Measurements from ENCODE around the gene RAB19.

The RAB19 gene, protein sequence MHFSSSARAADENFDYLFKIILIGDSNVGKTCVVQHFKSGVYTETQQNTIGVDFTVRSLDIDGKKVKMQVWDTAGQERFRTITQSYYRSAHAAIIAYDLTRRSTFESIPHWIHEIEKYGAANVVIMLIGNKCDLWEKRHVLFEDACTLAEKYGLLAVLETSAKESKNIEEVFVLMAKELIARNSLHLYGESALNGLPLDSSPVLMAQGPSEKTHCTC

DNA sequence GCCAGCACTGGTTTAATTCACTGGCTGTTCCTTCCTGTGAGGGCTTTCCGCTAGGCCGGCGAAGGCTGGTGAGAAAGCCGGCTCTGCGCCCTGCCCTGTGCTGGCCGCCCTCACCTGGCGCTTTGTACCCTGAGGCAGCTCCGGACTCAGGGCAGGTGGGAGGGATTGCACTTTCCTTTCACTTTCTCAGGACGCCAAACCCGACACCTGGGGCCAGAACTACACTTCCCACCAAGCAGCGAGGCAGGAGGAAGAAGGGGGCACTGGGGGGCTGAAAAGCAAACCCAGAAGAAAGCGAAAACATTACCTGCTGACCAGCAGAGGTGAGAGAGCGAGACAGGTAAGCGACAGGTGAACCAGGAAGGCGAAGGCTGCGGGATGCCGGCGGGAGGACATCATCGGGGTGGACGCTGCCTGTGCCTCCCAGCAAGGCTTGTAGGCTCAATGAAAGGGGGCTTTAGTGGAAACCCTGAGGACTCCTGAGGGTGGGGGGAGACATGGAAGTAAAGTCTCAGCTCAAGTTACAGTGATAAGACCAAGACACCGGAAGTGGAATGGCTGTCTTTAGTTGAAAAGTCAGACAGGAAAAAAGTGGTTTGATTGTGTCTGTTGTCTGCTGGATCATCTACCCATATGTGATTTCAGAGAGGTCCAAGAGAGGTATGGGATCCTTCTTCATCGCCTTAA is at the start of gene RAB19:
Gene RAB19, plus strand, starts transcription at position 181 of the 687 bp plus-strand sequence. CDS start 3,589 bp downstream, outside the sequence.
- DNase-seq, result peak; percentile 42

DNA sequence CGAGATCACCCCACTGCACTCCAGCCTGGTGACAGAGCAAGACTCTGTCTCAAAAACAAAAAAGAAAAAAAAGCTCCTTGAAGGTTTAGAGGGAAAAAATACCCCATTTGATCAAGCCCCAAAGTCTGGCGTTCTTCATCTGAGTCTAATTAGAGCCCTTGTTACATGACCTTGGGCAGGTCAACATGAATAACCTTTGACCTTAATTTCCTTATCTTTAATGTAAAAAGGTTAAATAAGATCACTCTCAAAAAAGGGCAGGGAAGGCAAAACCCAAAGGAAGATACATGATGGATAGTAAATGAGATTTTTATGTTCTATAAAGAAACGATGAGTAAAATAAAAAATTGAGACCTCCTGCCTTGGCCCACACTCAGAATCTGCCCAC is 45.8 kb upstream of the RAB19 start:
- DNase-seq, result no peak

DNA sequence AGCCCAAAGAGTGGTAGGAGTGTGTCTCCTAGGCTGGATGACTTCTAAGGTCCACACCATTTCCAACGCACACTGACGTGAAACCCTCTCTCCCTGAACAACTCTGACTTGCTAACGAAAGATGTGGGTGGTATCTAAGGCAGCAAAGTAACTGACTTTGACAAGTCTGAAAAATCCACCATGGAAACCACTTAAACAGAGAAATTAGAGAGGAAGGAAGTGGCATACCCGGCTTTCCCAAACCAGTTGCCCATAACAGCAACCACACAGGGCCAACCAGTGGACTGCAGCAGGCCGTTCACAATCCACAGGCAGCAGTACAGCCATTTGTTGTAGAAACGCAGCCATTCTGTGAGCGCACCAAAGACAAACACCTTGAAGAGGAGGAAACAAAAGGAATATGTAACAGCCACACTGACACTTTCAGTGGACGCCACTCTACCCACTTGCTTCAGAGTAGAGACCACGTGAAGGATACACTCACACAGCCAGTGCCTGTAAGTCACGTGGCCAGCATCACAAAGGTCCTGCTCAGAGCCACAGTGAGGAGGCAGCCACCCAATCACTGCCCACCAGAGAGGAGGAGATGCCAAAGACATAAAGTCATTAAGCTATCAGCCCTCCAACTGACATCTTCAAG is 45.3 kb upstream of the RAB19 start:
- DNase-seq, result peak; percentile 16

DNA sequence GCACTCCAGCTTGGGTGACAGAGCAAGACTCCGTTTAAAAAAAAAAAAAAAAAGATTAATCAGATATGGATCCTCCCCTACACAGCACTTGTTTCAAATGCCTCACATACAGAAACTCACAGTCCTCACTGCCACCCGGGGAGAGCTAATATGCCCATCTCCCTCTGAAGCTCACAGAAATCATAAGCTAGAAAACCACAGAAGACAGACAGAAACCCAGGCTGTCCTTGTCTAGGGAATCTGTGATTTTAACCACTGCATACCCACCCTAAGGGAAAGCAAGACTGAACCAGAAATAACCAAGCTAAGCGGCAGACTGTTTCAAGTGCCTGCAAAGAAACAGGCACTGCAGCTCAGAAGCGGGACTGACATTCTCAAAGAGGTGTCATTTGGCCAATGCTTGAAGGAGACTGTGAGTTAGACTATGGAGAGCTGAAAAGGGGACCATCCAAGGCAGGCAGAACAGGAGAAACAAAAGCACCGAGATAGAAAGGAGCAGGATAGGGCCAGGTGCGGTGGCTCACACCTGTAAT is 43.1 kb upstream of the RAB19 start:
- no peak for DNase-seq

DNA sequence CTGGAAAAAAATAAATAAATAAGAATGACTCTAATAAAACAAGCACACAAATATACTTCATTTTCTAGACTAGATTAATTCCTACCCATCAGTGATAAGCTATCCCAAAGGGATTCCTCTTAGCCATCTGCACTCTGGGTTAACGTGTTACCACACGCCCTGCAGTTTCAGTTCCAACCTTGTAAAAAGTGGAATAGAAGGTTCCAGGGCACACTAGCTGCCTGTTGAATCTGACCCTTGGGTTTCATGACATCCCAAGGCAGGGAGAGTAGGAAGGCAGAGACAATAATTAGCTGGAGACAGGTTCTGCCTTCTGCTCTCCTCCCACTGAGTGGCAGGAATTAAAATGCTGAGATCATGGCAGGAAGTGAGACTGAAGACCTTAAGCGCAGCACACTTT is 39.0 kb upstream of the RAB19 start:
- no peak for DNase-seq

DNA sequence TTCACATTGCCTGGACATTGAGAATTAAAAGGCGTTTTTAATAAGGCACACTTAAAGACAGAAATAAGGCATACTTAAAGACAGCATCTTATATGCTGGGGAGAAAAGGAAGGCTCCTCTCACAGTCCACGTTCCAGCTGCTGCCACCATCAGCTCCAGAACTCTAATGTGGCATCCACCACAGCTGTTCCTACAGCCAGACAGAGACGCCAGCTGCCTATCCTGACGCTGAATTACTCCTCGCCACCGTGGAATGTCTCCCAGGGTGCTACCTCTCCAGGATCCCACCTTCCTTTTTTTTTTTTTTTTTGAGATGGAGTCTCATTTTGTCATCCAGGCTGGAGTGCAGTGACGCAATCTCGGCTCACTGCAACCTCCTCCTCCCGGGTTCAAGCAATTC is 36.3 kb upstream of the RAB19 start:
- no peak for DNase-seq

DNA sequence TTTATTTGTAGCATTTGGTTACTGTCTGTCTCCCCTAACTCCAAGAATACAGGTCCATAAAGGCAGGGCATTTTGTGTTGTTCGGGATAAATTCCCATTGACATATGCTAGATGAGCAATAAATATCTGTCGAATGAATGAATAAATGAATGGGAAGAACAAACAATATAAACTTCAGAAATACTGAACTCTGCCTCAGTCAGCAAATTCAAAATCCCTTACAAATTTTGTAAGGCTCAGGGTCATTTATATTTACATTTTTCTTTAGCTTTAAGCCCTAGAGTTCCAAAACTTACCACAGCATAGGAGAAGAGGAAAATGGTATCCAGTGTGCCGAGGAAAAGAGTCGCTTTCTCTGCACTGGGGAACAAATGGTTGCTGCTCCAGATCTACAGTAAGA is 34.6 kb upstream of the RAB19 start:
- no peak for DNase-seq

DNA sequence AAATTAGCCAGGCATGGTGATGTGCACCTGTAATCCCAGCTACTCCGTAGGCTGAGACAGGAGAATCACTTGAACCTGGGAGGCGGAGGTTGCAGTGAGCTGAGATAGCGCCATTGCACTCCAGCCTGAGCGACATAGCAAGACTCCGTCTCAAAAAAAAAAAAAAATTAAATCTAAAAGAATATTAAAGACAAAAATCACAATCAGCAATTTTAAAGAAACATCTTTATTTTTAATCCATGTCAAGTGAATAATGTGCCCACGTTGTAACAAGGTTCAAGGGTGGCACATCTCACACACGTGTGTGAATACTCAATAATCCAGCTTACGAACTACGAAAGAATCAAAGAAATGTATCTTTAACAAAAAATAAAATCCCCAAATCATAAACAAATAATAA is 28.5 kb upstream of the RAB19 start:
- no peak for DNase-seq

DNA sequence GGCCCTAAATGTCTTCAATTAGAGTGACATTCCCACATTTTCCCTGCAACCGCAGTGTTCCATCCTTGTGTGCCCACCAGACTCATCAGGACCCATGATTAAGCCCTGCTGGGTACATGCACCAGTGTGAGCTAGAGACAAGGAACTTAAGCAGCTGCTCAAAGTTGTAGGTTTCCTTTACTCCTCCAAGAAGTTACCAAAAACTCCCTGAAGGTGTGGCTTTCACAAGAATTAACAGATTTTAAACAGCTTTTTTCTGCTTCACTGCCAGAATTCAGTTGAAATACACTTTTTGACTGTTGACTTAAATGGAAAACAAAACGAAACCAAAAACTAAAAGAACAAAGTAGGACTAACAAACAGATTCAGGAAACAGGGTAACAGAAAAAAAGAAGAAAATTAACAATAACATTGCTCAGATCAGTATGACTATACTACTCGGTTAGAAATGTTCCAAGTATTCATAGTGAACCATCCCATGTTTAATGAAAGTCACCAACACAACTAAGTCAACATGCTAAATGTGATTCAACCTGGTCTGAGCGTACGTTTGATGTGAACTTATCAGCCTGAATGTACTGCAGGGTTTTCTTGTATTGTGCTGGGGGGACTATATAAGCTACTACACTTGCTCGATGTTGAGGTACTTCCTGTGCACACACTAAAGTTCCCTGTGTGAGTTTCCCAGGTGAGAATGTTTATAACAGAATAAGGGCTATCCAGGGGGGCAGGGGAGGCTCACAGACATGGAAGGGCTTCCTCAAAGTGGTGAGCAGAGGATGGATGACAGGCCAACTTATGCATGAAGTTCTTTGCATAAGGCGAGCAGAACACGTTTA is 27.7 kb upstream of the RAB19 start:
- peak; percentile 8 for DNase-seq

DNA sequence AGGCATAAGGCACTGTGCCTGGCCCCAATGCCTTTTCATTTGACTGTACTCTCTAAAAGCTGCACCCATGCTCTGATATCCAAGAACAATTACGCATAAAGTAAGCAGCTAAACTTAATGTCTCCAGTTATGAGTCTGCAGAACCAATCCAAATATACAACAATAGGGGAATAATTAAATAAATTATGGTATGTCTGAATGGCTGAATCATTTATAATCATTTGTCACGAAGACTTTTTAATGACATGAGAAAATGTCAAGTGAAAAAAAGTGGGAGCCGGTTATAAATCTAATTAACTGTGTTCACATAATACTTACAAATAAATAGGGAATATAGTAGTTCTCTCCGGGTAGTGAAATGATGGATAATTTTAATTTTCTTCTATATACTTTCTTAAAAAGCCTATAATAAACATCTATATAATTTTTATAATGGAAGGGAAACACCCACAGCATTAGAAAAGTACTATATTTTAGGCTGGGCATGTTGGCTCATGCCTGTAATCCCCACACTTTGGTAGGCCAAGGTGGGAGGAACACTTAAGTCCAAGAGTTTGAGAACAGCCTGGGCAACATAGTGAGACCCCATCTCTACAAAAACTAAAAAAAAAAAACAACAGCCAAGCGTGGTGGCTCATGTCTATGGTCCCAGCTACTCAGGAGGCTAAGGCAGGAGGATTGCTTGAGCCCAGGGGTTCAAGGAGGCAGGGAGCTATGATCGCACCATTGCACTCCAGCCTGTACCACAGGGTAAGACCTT is 19.7 kb upstream of the RAB19 start:
- no peak for DNase-seq

DNA sequence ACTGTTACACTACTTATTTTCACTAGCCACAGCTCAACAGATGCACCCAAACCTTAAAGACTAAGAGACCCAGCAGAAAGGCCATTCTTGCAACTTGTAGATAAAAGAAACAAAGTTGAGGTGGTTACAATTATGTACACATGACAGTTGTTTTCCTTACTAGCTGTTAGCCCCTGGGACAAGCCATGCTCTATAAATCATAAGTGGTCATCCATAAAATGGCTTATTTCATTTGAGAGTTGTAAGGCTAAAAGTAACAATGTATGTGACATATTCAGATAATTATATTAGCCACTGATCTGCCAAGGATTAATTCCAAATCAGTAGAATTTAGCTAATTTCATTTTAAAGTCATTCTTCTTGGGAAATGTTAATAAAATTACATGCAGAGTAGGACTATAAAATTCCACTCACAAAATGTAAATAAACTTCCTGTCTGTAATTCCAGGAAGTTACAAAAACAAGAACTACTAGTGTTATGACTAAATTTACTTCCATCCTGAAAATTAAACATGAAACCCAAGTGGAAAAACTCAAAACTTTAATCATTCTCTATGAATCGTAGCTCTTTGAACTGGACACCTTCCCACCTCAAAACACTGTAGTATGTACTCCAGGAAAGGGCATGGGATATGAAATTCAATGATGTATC is 18.8 kb upstream of the RAB19 start:
- no peak for DNase-seq

DNA sequence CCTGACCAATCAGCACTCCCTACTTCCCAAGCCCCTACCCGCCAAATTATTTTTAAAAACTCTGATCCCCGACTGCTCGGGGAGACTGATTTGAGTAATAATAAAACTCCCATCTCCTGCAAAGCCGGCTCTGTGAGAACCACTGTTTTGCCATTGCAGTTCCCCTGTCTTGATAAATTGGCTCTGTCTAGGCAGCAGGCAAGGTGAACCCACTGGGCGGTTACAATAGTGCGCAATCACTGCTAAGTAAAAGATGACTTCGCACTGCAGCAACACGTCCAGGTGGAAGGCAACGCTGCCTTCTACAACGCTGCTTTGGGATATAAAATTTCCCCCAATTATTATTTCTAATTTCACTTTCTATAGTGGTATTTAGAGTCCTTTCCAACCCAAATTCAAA is 14.4 kb upstream of the RAB19 start:
- no peak for DNase-seq

DNA sequence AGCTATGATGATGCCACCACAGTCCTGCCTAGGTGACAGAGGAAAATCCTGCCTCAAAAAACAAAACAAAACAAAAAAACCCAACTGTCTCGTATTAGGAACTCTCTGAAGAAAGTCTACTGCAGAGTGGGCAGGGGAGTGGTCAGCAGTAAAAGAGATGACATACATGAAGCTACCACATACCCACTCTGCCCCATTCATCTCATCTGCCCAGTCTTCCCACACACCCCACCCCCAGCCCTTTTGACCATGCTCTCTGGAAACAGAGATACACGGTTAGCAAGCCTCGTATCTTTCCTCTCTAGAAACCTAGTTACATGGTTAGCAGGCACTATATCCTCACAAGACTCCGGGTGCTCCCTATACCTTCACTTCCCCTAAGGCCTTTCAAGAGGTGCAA is 13.8 kb upstream of the RAB19 start:
- no peak for DNase-seq

DNA sequence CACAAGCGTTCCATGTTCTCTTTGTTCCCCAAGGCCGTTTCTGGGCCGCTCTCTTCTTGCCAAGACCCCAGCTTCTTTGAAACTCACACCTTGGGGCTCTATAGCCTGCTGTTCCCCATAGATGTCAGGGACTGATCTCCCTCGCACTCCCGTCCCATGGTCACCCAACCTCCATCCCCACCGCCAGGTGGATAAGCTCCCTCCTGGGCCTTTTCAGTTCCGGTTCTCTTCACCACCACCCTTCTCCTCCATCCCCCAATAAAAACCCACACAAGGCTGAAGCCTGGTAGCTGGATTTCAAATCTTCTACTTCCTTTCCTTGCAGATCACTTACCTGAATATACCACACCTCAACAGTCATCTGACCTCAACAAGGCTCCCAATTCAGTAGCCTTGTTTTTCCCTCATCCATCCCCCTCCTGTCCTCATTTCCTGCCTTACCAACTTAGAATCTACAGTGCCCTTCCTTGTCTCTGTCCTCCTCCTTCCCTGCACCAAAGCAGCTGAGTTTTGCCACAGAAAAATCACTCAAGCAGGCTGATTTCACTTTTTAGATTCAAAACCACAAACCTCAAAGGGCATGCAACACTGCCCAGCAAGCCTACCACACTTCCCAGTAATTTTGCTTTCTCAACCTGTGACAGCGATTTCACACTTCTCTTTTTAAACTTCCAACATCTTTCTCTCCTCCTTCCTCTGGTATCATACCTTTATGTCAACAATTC is 13.2 kb upstream of the RAB19 start:
- DNase-seq, result no peak

DNA sequence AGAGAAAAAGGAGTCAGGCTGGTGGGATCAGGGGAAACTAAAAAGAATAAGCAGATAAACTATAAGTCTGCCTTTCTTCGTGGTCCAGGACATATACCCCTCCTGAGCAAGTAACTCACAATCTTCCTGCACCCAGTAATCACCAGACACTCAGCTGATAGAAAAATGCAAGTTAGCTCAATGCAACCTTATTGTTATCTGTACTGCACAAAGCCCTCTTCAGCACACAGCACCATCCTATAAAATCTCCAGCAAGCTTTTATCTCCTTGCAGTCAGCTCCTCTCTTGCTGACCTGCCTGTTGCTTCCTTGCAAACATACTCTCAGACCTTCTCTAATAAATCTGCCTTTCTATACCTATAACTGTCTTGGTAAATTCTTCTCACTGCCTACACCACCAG is 12.2 kb upstream of the RAB19 start:
- no peak for DNase-seq

DNA sequence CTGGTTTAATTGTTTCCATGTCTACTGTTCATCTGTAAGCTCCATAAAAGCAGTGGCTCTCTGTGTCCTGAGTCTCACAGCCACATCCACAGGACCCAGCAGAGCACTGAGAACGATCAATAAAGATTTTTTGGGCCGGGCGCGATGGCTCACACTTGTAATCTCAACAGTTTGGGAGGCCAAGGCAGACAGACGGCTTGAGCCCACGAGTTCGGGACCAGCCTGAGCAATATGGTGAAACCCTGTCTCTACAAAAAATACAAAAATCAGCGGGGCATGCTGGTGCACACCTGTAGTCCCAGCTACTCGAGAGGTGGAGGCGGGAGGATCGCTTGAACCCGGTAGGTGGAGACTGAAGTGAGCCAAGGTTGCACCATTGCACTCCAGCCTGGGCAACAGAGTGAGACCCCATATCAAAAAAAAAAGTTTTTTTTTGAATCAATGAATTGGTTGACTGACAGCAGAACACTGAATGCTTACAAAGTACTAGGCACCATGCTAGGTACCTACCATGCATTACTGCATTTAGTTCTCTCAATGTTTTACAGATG is 10.0 kb upstream of the RAB19 start:
- DNase-seq, result no peak

DNA sequence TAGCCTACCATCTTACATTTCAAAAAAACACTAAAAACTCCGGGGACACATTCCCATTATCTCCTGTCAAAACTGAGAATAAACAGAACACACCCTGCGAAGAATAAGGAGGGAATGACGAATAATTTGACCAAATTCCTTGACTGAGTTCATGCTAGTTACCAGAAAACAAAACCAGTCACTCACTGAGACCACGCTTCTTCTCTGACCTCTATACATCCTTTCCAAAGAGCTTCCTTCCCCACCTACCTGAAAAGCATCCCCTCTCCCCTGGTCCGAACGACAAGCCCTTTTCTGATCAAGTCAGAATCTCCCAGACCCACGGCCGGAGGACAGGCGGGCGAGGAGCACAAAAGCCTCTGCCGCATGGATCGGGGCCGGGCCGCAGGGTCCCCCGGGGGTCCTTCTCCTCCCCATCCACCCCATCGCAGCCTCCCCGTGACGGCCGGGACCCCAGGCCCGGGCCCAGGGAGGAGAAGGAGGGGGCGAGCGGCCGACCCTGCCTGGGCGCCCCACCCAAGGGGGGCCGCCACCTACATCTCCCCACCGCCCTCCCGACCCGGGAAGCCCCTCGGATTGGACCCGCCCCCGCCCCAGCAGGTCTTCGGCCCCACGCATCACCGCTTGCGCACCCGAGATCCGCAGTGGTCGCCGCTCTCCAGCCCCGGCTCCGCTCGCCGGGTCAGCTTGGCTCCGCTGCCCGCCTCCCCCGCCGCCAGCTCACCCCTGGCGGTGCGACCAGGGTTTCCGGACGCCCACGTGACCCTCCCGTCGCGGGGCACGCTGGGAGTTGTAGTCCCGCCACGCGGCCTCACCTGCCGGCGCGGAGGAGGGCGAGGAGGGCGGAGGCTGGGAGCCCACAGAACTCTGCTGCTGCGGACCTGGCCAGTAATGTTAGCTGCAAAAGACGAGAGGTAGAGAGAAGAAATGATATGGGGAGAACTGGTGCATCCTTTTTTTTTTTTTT is 5.8 kb upstream of the RAB19 start, which contains the start of gene SLC37A3:
Gene SLC37A3, minus strand, starts transcription at position 747 of the 967 bp plus-strand sequence. CDS start 16,004 bp downstream, outside the sequence.
- DNase-seq, result peak; percentile 78

DNA sequence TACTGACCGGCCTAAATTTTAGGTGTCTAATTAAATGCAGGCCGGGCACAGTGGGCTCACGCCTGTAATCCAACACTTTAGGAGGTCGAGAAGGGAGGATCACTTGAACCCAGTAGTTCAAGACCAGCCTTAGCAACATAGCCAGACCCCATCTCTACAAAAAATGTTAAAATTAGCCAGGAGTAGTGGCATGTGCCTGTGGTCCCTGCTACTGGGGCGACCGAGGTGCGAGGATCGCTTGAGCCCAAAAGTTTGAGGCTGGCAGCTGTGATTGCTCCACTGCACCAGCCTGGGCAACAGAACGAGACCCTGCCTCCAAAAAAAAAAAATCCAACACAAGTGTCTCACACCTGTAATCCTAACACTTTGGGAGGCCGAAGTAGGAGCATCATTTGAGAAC is 5.0 kb upstream of the RAB19 start:
- DNase-seq, result no peak

DNA sequence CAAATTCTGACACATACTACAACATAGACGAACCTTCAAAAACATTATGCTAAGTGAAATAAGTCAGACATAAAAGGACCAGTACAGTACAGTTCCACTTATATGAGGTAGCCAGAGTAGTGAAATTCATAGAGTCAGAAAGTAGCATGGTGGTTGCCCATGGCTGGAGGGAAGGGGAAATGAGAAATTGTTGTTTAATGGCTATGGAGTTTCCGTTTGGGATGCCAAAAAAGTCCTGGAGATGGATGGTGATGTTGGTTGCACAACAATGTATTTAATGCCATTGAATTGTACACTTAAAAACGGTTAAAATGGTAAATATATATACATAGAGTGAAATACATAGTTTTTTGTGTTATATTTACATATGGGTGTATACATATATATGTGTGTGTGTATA is 3.5 kb upstream of the RAB19 start:
- no peak for DNase-seq
